ENCODE data around the gene MUC6.

DNA sequence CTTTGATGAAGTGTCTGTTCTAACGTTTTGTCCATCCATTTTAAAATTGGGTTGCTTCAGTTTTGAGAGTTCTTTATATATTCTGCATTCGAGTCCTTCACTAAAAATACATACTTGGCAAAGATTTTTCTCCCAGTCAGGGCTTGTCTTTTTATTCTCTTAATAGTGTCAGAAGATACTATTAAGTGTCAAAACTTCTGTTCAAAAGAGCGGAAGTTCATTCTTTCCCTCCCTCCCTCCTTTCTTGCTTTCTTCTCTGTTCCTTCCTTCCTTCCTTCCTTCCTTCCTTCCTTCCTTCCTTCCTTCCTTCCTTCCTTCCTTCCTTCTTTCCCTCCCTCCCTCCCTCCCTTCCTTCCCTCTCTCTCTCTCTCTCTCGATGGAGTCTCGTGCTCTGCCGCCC lies 7.6 kb upstream of the MUC6 start:
- no peak for TF ChIP-seq CTCF (tag by site-specific recombination; IDR thresholded peaks at IDR 0.05)
- no peak for TF ChIP-seq YY1 (tag by site-specific recombination; IDR thresholded peaks at IDR 0.05)
- no peak for TF ChIP-seq ZNF449 (tag by site-specific recombination; IDR thresholded peaks at IDR 0.05)
- no peak for TF ChIP-seq REST (tag by site-specific recombination; IDR thresholded peaks at IDR 0.05)
